CD4-positive, alpha-beta T cell treated with Interleukin-17A for 4 hours (primary cell): ENCODE measurements around the gene CDC20.
"Not testable (repeated sequence)": the region's sequence is repeated elsewhere in the genome, so short reads cannot be mapped to it uniquely, and the experiment has no call there.

Source experiments
- DNase-seq: peaks from one replicate; pipeline ENCODE4 v3.0.0-alpha.2; 2020; ENCODE audit warnings: mixed read lengths

The CDC20 gene

DNA sequence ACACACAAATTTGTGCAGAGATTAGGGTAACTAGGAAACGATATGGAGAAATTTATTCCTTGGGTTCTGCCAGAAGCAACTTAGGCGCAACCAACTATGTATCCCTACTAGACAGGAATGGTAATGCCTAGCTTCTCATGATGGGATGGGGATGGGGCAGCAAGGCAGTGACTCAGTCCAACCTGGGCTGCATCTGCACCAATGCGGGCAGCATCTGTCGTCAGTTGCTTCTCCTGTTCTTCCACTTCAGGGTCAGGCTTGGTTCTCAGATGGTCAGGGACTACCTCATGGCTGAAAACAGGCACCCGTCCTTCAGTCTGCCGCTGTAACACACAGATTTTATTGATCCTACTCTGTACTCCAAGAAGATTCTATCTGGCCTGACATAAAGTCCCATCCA lies 27.9 kb downstream of the CDC20 start:
- DNase-seq: no peak

DNA sequence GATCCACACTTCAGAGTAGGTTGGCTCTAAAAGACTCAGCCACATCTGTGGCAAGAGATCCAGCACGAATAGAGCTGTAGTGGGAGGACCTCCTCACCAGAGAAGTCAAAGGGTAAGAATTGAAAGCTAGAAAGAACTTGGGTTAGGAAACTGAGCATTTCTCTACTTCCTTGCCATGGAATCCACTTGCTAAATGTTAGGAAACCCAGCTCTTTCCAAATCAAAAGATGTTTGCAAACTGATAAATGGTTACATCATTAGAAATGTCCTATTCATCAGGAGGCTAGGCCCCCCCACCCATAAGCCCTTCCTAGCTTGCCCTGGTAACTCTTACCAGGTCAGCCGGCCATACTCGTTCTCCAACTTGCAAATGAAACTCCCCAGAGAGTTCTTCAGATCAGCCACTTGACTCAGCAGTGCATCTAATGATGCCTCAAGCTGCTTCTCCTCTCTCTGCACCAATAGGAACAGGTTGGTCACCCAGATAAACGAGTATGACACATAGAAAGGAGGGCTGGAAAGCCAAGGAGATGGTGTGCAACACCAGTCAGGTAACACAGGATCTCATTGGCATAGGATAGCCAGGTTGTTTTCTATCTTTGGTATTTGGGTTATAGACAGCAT lies 29.3 kb downstream of the CDC20 start:
- DNase-seq: no peak

DNA sequence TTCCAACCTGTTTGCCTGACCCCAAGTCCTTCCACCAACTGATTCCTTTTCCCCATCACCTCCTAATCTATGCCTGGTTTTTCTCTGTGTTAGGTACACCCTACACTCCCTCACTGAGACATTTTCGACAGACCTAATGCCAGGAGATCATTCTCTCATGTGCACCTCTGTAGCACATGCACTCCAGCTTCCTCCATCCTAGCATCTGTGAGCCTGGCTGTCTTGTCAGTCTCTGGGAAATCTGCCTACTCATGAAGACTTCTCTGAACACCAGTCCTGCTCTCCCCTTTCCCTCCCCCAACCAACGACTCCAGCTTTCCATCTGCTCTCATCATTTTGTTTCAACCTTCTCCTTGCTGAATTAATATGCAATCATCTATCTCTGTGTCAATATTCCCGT lies 29.8 kb downstream of the CDC20 start:
- DNase-seq: no peak

DNA sequence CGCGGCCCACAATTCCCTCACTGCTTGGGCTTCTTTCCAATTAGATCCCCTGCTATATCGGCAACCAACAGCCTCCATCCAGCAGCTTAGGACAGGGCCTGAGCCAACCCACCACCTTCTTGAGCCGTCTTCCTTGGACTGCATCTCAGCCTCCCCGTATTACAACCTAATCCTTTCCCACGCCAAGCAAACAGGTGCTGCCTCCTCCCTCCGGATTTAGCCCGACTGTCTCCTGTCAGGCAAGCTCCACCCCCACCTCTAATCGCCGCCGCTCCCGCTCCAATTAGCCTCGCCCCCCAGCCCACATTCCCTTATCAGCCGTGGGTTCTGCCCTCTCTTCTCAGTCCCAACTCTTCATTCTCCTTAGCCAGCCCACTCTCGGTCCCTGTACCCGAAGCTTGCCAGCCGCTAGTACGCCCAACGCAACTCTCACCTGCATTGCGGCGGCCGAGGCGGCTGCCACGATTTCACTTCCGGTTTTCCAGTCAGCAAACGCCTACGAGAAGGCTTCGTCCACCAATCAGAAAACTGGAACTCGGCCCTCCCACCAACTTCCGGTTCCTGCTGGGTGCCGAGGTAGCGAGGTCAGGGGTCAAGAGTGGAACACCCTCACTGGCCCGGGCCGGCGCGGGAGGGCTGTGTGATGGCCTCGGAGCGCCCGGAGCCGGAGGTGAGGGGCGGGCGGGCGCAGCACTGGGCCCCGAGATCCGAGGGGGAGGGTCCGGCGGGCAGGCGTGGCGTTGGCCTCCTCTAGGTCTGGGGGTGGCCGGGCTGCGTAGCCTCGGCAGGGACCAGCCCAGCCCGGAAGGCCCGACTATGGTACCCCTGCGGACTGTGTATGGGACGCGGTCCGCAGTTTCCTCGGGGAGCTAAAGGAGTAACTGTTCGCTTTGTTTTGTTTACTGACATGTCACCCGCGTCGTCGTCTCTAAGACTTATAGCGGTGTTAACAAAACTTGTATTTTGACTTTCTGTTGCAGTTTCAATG lies 30.8 kb downstream of the CDC20 start, which contains the start of the genes MED8 and SZT2:
MED8 (minus strand) TSS at position 475 of the 988 bp plus-strand sequence; CDS start at position 439, 36 bp downstream.
SZT2 (plus strand) TSS at position 574 of the 988 bp plus-strand sequence; CDS start at position 644, 70 bp downstream.
- peak; percentile 94 for DNase-seq

DNA sequence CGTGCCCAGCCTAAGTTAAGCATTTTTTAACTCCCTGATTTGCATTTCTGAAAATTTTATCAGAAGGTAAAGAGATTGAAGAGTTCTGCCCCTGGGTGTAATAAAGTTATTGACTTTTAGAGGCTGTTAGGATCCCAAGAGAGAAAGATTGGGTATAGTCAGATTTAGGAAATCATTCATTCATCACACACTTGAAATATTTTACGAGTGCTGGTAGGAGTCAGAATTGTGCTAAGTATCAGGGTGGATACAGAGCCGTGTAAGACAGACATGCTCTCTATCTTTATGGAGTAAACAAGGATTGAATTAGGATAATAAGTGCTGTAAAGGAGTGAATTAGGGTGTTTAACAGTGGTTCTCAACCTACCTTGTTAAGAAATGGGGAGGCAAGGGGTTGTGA lies 33.9 kb downstream of the CDC20 start:
- no peak for DNase-seq

DNA sequence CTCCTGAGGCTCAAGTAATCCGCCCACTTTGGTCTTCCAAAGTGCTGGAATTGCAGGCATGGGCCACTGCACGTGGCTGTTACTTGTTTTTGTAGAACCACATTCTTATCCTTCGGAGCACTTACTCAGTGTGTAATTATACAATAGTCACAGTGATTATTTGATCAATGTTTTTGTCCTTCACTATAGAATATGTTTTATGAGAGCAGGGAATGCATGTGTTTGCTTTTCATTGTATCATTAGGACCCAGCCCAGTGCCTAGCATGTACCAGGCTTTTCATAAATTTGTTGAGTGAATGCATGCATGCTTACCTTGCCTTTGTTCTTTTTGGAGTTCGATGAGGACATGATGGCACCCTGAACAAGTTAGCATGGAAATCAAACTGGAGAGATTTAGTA lies 36.7 kb downstream of the CDC20 start:
- DNase-seq: no peak

DNA sequence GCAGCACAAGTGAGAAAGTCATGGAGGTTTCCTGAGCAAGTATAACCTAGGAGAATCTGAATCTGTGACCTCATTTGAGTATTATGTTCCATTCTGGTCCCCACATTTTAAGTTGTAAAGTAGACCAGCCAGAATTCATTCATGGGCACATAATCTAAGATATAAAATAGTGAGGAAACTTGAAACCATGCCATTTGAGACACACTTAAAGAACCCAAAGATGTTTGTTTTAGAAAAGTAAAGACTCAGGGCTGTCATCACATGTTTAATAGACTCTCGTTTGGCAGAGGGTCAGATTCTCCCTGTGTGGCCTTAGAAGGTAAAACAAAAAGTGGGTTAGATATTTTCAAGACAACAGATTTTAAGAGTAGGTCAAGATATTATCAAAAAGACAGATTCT lies 37.3 kb downstream of the CDC20 start:
- no peak for DNase-seq

DNA sequence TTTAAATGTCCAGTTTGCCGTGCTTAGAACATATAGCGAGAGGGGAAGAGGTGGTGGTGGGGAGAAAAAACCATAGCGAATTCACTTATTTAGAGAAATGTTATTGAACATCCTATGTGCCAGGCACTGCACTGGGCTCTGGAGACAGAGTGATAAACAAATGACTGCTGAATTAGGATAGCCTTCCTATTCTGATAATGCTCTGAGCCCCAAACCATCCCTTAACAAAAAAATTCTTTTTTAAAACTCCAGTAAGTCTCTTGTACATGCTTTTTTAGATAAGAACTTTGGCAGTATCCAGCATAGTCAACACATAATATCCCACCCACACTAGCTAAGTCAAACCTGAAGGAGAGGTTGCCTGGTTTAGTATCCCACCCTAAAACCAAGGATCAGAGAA lies 39.4 kb downstream of the CDC20 start:
- DNase-seq: no peak

DNA sequence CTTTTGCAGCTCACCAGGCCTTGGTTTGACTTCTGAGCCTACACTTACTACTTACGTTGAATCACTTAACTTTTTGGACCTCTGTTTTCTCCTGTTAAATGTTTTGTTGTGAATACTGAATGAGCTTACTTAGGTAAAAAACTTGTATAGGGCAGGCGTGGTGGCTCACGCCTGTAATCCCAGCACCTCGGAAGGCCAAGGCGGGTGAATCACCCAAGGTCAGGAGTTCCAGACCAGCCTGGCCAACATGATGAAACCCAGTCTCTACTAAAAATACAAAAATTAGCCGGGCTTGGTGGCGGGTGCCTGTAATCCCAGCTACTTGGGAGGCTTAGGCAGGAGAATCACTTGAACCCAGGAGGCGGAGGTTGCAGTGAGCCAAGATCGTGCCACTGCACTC lies 41.7 kb downstream of the CDC20 start:
- DNase-seq: not testable (repeated sequence)

DNA sequence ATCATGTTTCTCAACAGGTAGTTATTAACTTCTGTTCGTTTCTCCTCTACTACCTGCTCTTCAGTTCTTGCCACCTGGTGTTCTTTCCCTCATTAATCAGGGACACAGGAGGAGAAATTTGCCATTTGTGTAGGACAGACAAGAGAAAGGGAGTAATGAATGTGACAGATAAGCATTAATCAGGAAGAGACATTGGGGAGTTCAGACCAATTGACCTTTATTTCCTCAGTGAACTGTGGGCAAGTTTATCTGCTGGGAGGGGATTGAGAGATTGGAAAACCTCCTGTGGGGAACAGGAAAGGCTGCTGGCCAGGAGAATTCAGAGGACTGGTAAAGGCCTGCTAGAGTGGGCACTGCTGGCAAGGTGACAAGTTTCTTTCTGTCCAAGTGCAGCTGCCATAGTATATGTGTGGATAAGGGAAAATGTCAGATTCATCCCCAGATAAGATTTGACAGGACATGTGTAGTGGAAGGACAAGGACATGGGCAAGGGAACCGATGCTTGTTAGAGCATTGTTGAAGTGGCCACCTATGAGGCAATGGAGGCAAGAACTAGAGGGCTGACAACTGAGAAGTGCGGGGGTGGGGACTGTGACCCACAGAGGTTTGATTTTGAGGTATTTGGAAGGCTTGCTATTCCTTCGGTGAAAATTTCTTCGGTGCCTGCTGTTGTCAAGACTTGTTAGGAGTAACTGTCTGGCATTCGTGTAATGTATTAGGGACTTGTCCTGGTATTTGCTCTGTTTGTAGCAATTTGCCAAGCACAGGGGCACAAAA lies 43.5 kb downstream of the CDC20 start:
- no peak for DNase-seq

DNA sequence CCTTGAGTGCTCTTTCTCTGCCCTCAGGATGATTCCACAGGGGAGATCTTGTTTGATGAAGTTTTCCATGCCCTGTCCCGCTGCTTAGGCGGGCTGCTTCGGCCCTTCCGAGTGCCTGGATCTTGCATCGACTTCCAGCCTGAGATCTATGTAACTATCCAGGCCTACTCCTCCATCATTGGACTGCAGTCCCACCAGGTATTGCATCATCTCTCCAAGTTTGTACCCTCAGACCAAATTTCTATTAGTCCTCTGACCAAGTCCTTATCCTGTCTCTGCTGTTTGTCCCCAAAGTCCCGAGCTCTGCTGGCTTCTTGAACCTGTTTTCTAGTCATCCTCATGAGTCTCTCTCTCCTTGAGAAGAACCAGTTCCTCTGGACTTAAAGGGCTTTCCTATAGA lies 45.6 kb downstream of the CDC20 start:
- no peak for DNase-seq

DNA sequence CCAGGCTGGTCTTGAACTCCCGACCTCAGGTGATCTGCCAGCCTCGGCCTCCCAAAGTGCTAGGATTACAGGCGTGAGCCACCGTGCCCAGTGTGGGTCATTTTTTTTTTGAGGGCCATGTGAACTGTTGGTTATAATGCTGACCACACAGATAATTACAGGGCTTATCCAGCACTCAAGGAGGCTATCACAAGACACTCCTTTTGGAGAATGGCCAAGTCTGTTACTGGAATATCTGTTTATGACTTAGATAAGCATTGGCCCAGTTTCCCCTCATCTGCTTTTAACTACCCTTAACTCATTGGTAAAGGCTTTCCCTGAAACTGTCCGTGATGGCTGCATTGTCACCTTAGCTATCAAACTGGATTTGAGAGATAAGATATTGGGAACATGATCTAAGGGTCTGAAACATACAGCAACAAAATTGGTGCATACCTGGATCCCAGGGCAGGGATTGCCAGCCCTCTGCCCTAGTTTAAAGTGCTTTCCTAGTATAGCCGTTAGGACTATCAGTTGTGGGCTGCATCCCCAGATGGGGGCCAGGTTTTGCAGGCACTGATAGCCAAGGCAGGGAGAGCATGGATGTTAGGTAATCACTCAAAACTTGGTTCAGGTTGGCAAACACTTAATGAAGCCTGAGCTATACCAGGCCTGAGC lies 46.6 kb downstream of the CDC20 start:
- no peak for DNase-seq

DNA sequence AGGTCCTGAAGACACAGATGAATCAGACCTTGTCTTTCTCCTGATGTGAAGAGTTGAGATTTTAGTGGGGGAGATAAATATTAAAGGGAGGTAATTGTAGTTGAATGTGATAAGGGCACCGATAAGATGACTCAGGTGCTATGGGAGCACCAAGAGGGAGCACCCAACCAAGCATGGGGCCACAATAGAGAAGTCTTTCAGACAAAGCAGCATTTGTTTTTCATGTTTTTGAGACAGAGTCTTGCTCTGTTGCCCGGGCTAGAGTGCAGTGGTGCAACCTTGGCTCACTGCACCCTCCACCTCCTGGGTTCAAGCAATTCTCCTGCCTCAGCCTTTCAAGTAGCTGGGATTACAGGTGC lies 47.1 kb downstream of the CDC20 start:
- DNase-seq: no peak

DNA sequence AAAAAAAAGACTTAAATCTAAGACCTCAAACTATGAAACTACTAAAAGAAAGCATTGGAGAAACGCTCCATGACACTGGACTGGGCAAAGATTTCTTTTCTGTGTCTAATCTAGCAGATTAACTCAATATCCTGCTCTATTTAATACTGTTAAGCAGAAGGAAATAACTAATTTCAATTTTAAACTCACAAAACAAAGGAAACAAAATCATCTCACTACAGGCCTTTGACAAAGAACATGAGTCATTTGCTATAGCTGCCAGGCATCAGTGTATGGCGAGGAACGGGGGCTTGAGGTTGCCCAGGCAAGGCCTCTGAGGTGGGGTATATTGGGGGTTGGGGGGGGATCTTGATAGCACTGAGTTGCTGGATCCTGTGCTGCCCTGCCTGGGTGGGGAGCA lies 51.8 kb downstream of the CDC20 start:
- DNase-seq: no peak
